Nephron progenitor cell (in vitro differentiated cells): ENCODE data around the gene HEXD.

Experiments
- DNase-seq: peaks from one replicate; pipeline ENCODE4 v3.0.0; 2021
- H3K27ac Mint-ChIP-seq: 2 replicates; pipeline ENCODE4 v1.8.0; 2021; ENCODE audit warnings: mild to moderate bottlenecking, moderate library complexity, mixed read lengths
- H3K27me3 Mint-ChIP-seq: 2 replicates; pipeline ENCODE4 v1.8.0; 2021; ENCODE audit warnings: mild to moderate bottlenecking, low read depth, mixed read lengths; ENCODE audit not compliant: poor library complexity
- H3K36me3 Mint-ChIP-seq: 2 replicates; pipeline ENCODE4 v1.8.0; 2021; ENCODE audit warnings: low read depth, mixed read lengths
- H3K4me1 Mint-ChIP-seq: 2 replicates; pipeline ENCODE4 v1.8.0; 2021; ENCODE audit warnings: mixed read lengths
- H3K4me3 Mint-ChIP-seq: 2 replicates; pipeline ENCODE4 v1.8.0; 2021; ENCODE audit warnings: mild to moderate bottlenecking, moderate library complexity, mixed read lengths
- H3K9me3 Mint-ChIP-seq: 2 replicates; pipeline ENCODE4 v1.8.0; 2021; ENCODE audit warnings: mild to moderate bottlenecking, moderate library complexity, mixed read lengths
- CTCF ChIP-seq: fragments of 200-600 bp; sonication (generic); IDR thresholded peaks from 2 replicates; pipeline ENCODE4 v1.5.0; 2021; ENCODE audit warnings: antibody characterized with exemption

HEXD gene

GRCh38 chr17:82439194-82439828 lies 21.2 kb downstream of the HEXD start:
- Mint-ChIP-seq H3K4me1 (peaks cover 6% of the 10 kb centered on the region), H3K36me3 (no peaks in the 10 kb centered on the region), H3K4me3 (no peak overlapping the region), H3K27ac (no peak overlapping the region), H3K9me3 (no peaks in the 10 kb centered on the region), H3K27me3 (no peaks in the 10 kb centered on the region)
- DNase-seq: no peak
- TF ChIP-seq CTCF: no peak

- no peaks in the 10 kb centered on the region for H3K36me3 Mint-ChIP-seq
- H3K4me3 Mint-ChIP-seq: no peak overlapping the region
- H3K4me1 Mint-ChIP-seq: peaks cover 6% of the 10 kb centered on the region
- no peaks in the 10 kb centered on the region for H3K9me3 Mint-ChIP-seq
- H3K27me3 Mint-ChIP-seq: no peaks in the 10 kb centered on the region
- no peak overlapping the region for H3K27ac Mint-ChIP-seq
- TF ChIP-seq CTCF: no peak
- no peak for DNase-seq
Observed at GRCh38 chr17:82439829-82440365, 21.8 kb downstream of the HEXD start.

- H3K27me3 Mint-ChIP-seq: no peaks in the 10 kb centered on the region
Observed at GRCh38 chr17:82440469-82440981, 22.4 kb downstream of the HEXD start.

GRCh38 chr17:82440991-82441627 lies 23.0 kb downstream of the HEXD start:
- H3K27ac Mint-ChIP-seq: no peak overlapping the region
- H3K4me1 Mint-ChIP-seq: peaks cover 6% of the 10 kb centered on the region
- H3K36me3 Mint-ChIP-seq: no peaks in the 10 kb centered on the region
- H3K9me3 Mint-ChIP-seq: no peaks in the 10 kb centered on the region
- no peaks in the 10 kb centered on the region for H3K27me3 Mint-ChIP-seq
- no peak overlapping the region for H3K4me3 Mint-ChIP-seq
- DNase-seq: no peak
- no peak for TF ChIP-seq CTCF

More at GRCh38 chr17:82440469-82440981, 22.4 kb downstream of the HEXD start:
- TF ChIP-seq CTCF: no peak
- peak overlapping the region; percentile 95 for H3K27ac Mint-ChIP-seq
- no peaks in the 10 kb centered on the region for H3K36me3 Mint-ChIP-seq
- no peaks in the 10 kb centered on the region for H3K9me3 Mint-ChIP-seq
- H3K4me1 Mint-ChIP-seq: peaks cover 6% of the 10 kb centered on the region
- no peak overlapping the region for H3K4me3 Mint-ChIP-seq
- DNase-seq: no peak

GRCh38 chr17:82441691-82442487 lies 23.7 kb downstream of the HEXD start:
- no peaks in the 10 kb centered on the region for H3K9me3 Mint-ChIP-seq
- no peak for DNase-seq
- no peaks in the 10 kb centered on the region for H3K27me3 Mint-ChIP-seq
- H3K4me3 Mint-ChIP-seq: no peak overlapping the region
- peaks cover 6% of the 10 kb centered on the region for H3K4me1 Mint-ChIP-seq
- no peaks in the 10 kb centered on the region for H3K36me3 Mint-ChIP-seq
- no peak for TF ChIP-seq CTCF
- H3K27ac Mint-ChIP-seq: no peak overlapping the region
